HG03139 (cell line): Measurements from ENCODE around the gene DDX41.
"Not testable (repeated sequence)": the region's sequence is repeated elsewhere in the genome, so short reads cannot be mapped to it uniquely, and the experiment has no call there.

Source experiments
- ATAC-seq: cut with Tn5 transposase; IDR thresholded peaks from one replicate; pipeline ENCODE4 v1.9.1; 2021; ENCODE audit not compliant: unreplicated experiment

The DDX41 gene

GRCh38 chr5:177537389-177538361 lies 20.9 kb upstream of the DDX41 start:
- no peak for ATAC-seq

GRCh38 chr5:177536386-177536785 lies 19.6 kb upstream of the DDX41 start:
- no peak for ATAC-seq

DNA sequence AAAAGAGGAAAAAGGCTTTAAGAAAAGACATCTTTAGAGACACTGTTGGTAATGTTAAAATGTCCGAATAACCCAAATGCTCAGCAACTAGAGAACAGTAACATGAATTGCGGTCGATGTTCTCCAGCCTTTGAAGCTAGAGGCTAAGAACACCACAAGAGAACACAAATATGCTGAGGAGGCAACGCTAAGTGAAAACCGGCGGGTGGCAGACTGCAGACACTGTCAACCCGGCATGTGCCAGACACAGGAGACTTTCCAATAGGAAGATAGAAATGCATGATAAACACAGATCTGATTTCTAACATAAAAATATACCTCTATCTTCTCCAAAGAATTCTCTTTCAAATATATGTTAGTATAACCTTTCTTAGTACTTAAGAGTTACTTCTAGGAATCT lies 18.4 kb upstream of the DDX41 start:
- no peak for ATAC-seq

DNA sequence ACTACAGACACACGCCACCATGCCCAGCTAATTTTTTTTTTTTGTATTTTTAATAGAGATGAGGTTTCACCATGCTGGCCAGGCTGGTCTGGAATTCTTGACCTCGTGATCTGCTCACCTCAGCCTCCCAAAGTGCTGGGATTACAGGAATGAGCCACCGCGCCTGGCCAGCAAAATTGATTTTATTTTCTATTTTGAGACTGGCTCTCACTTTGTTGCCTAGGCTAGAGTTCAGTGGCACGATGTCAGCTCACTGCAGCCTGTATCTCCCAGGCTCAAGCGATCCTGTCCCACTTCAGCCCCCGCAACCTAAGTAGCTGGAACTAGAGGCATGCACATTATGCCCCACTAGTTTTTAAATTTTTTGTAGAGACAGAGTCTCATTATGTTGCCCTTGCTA lies 17.7 kb upstream of the DDX41 start:
- ATAC-seq = not testable (repeated sequence)

DNA sequence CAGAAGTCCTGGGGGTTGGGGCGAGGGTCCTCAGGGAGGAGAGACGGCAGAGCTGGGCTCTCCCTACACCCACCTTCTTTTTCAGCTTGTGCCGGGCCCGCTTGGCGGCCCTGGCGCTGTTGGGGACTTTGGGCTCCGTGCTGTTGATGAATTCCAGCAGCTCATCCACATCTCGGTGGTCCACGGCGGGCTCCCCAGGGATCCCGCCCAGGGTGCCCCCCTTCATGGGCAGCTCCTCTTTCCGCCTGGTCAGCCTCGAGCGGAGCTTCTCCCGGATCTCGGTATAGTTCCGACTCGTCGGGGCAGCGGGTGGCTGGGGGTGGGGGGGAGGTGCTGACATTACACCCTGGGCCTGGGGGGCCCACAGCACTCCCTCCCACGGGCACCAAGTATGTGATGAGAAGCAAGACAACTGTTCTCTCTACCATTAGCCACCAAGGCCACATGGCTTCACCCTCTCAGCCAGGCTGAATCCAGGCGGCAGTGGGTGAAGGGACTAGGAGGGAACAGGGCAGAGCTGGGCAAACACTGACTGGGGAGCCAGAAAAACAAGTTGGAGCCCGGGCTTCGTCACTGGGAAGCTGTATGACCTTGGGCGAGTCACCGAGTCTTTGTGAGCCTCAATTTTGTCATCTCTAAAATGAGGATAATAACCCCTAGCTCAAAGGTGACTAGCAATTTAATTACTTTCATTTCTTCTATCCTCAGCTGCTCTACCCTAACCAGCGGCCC lies 14.6 kb upstream of the DDX41 start:
- no peak for ATAC-seq

GRCh38 chr5:177530638-177531037 lies 13.9 kb upstream of the DDX41 start:
- no peak for ATAC-seq

DNA sequence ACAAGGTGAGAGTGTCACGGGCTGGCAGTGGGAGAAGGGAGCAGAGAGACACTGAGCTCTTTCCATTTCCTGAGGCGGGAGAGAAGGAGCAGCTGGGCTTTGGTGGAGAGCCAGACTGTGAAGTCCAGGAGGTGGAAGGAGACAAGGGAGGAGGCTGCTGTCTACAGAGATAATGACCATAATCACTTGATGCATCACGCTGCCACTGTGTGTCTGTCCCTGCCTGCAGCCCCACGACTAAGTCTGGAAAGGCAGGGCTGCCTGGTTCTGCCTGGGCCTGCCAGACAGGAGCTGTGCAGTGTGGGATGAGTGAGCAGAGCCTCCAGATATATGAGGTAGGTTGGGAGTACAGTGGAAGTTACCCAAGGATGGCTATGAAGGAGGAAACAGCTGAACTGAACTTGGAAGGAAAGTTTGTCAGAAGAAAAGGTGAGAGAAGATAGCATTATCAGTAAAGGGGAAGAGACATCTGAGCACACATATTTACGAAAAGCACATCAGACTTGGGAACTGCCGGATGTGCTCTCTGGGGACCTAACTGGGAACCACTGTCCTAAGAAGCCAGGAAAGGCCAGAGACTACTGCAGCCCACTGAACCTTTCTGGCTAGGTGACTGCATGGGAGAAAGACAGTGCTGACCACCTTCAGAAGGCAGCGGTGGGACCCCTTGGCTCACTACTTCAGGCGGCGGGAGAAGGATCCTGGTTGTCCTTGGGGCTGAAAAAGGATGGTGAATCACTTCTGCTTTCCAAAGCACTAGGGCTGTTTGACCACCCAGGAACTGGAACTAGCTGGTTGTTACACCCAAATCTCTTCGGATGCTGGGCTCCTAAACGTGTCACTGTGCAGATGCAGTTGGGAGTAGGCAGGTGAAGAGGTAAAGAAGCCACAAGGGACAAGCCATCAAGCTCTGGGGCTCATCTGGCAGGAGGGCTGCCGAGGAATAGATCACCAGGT lies 12.8 kb upstream of the DDX41 start:
- no peak for ATAC-seq

GRCh38 chr5:177528631-177529030 lies 11.9 kb upstream of the DDX41 start:
- no peak for ATAC-seq

GRCh38 chr5:177527595-177527994 lies 10.8 kb upstream of the DDX41 start:
- no peak for ATAC-seq

DNA sequence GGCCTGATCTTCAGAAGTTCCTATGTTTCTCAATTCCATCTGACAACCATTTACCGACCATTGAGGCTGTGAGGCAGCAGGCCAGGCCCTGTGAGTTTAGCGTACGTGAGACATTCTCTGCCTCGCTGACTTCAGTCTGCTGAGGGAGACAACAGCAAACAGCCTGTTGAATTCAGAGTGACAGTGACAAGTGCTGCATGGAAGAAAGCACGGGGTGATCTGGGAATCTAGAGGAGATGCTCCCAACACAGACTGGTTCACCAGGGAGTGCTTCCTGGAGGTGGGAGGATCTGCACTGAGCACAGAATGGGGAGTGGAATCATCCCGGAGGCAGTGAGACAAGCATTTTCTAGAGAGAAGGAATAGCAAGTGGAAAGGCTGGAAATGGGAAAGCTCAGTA lies 10.0 kb upstream of the DDX41 start:
- ATAC-seq = no peak

GRCh38 chr5:177526191-177526590 lies 9.4 kb upstream of the DDX41 start:
- no peak for ATAC-seq

GRCh38 chr5:177524941-177525655 lies 8.3 kb upstream of the DDX41 start:
- ATAC-seq = no peak

GRCh38 chr5:177524539-177524900 lies 7.8 kb upstream of the DDX41 start:
- ATAC-seq = no peak

GRCh38 chr5:177523711-177524538 lies 7.2 kb upstream of the DDX41 start:
- ATAC-seq = no peak

- no peak for ATAC-seq
Measured at GRCh38 chr5:177520916-177521513, 4.3 kb upstream of the DDX41 start.

GRCh38 chr5:177520271-177520670 lies 3.5 kb upstream of the DDX41 start:
- no peak for ATAC-seq

DNA sequence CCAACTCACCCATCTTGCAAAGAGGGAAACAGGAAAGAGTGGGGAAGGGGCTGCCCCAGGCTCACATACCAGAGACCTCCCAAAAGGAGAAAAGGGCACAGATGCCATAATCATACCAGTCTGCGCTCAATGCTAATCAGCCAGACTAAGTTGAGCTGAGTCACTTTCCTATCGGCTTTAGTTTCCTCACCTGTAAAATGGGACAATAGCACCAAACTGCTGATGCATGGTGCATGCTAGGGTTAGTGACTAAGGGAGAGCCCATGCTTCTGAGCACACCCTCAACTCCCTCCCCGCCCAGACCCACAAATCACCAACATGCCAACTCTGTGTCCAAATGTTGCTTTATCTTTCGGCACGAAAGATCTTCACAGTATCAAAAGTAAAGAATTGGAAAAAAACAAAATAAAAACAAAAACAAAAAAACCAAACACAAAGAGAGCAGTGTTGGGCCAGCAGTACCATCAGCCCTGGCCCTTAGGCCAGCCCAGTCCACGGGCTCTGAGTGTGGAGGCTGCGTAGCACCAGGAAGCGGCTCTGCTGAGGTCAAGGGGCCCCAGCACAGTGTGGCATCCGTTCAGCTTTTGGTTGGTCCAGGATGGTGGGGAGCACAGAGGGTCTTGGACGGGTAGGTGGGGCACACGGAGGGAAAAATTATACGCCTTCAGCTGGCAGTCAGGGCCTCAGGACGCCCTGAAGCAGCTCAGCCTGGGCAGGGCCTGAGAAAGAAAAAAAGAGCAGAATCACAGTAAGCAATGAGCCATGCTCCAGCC lies 2.9 kb upstream of the DDX41 start:
- no peak for ATAC-seq

DNA sequence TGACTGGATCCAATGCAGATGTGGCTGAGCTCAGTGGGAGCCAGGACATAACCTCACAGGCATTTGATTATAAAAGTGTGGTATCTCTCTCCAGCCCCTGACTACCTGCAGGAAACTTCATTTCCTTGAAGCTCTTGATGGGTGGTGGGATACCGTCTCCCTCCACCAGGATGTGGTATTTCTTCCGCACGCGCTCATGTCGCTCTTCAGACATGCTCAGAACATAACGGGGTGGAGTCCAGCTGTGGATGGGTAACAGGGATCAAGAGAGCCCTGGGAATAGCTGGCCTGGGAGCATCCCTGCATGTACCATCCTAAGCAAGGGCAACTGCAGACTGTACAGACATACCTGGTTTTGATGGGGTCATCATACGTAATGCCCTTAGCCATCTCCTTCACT lies 1.2 kb downstream of the DDX41 start:
- no peak for ATAC-seq
